HCT116 (cell line): ENCODE data around the gene IQGAP3. TPM values are rescaled to one million over a fixed set of nuclear protein-coding genes. Genes with fewer than 3 reads are reported as not detected.
A peak's percentile ranks its signal among the peaks of the same experiment; 100 is the strongest.

Experiments used
- ATAC-seq: fragments of 200-7000 bp; cut with Tn5 transposase; 2 replicates; pipeline ENCODE4 v1.9.1; 2020; ENCODE audit warnings: mild to moderate bottlenecking, moderate library complexity
- BruUV-seq: library from RNA; stranded (reverse); fragments of 400-500 nt; replicated peaks from 2 replicates; lab custom pipeline; 2021; lab: Mats Ljungman, UMichigan
- CTCF ChIA-PET: fragments of 300-600 bp; sonication (Branson Sonifier 250); formaldehyde crosslinking; loops from one replicate; lab custom pipeline; 2021; ENCODE audit warnings: antibody characterized with exemption; lab: Charles Lee
- POLR2A ChIA-PET: fragments of 300-600, 350-600 bp; sonication (Branson Sonifier 250); formaldehyde crosslinking; loops from one replicate; lab custom pipeline; 2021; ENCODE audit warnings: antibody characterized with exemption; lab: Charles Lee
- RAD21 ChIA-PET, 2 experiments: fragments of 300-600 bp; sonication (Branson Sonifier 250); formaldehyde crosslinking; loops; one replicate each; lab custom pipeline; 2023; ENCODE audit warnings: low total read pairs in 2 of 2; ENCODE audit not compliant: uncharacterized antibody in 2 of 2, unreplicated experiment in 2 of 2, low non-redundant PET in 1 of 2; lab: Charles Lee
- DNase-seq: peaks from one replicate; pipeline ENCODE4 v3.0.0-alpha.2; 2010; ENCODE audit warnings: low read depth, low spot score
- H2AFZ ChIP-seq: fragments of 200-600 bp; shearing (Covaris generic), sonication (generic); 2 replicates; pipeline ENCODE4 v1.6.1; 2017; ENCODE audit warnings: low read depth, mixed run types, mixed read lengths, antibody characterized with exemption, low read length; ENCODE audit not compliant: poor library complexity, severe bottlenecking
- H3K27ac ChIP-seq: 2 replicates; pipeline ENCODE4 v1.5.1; 2012; ENCODE audit warnings: low read depth, low read length
- H3K27me3 ChIP-seq: fragments of 200-600 bp; sonication (generic); 2 replicates; pipeline ENCODE4 v1.6.1; 2016; ENCODE audit warnings: mixed run types, low read length, mixed read lengths; ENCODE audit not compliant: insufficient read depth
- H3K36me3 ChIP-seq, 2 experiments: fragments of 200-500 bp in 1 of 2; fragments of 200-600 bp in 1 of 2; sonication (Bioruptor generic) in 1 of 2; sonication (generic) in 1 of 2; 2 replicates each; pipeline versions ENCODE4 v1.5.1 to v1.6.1; 2014 to 2016; ENCODE audit warnings: low read length in 2 of 2, inconsistent platforms in 1 of 2, mixed read lengths in 1 of 2, mixed run types in 1 of 2; ENCODE audit not compliant: insufficient read depth in 2 of 2, control insufficient read depth in 1 of 2
- H3K4me1 ChIP-seq, 2 experiments: fragments of 200-600 bp in 1 of 2; sonication (generic) in 1 of 2; 2 replicates each; pipeline versions ENCODE4 v1.5.1 to v1.6.1; 2012 to 2017; ENCODE audit warnings: low read length in 2 of 2, inconsistent platforms in 1 of 2, mild to moderate bottlenecking in 1 of 2, mixed read lengths in 1 of 2, mixed run types in 1 of 2, moderate library complexity in 1 of 2; ENCODE audit not compliant: insufficient read depth in 2 of 2, control insufficient read depth in 1 of 2
- H3K4me2 ChIP-seq: fragments of 200-600 bp; sonication (generic); 2 replicates; pipeline ENCODE4 v1.6.1; 2017; ENCODE audit warnings: mixed run types, low read length, mixed read lengths
- H3K4me3 ChIP-seq, 2 experiments: fragments of 200-600 bp in 1 of 2; sonication (generic) in 1 of 2; replicated peaks in 1 of 2; 2 replicates each; pipeline ENCODE4 v1.5.1; 2011 to 2016; ENCODE audit warnings: low read length in 2 of 2, control low read depth in 1 of 2, low read depth in 1 of 2, mild to moderate bottlenecking in 1 of 2, mixed read lengths in 1 of 2, mixed run types in 1 of 2
- H3K79me2 ChIP-seq: fragments of 200-600 bp; sonication (generic); 2 replicates; pipeline ENCODE4 v1.6.1; 2017; ENCODE audit warnings: mild to moderate bottlenecking, mixed run types, low read length, moderate library complexity, mixed read lengths; ENCODE audit not compliant: insufficient read depth
- H3K9ac ChIP-seq: fragments of 200-600 bp; sonication (generic); 2 replicates; pipeline ENCODE4 v1.6.1; 2016; ENCODE audit warnings: low read length, mixed read lengths
- H3K9me2 ChIP-seq: fragments of 200-600 bp; sonication (generic), shearing (Covaris generic); 2 replicates; pipeline ENCODE4 v1.6.1; 2017; ENCODE audit warnings: mixed run types, mild to moderate bottlenecking, moderate library complexity; ENCODE audit not compliant: insufficient read depth
- H3K9me3 ChIP-seq, 2 experiments: fragments of 200-500 bp in 1 of 2; fragments of 200-600 bp in 1 of 2; sonication (Bioruptor generic) in 1 of 2; sonication (generic) in 1 of 2; 2 replicates each; pipeline ENCODE4 v1.6.1; 2014 to 2017; ENCODE audit warnings: low read length in 2 of 2, mixed read lengths in 2 of 2, inconsistent platforms in 1 of 2, low read depth in 1 of 2, mild to moderate bottlenecking in 1 of 2, mixed run types in 1 of 2, moderate library complexity in 1 of 2; ENCODE audit not compliant: control insufficient read depth in 1 of 2, insufficient read depth in 1 of 2
- H4K20me1 ChIP-seq: fragments of 200-600 bp; sonication (generic), shearing (Covaris generic); 2 replicates; pipeline ENCODE4 v1.6.1; 2017; ENCODE audit warnings: mixed run types, mild to moderate bottlenecking, moderate library complexity; ENCODE audit not compliant: insufficient read depth
- POLR2AphosphoS5 ChIP-seq: IDR thresholded peaks from 2 replicates; pipeline ENCODE4 v1.6.1; 2011; ENCODE audit warnings: mild to moderate bottlenecking, low read depth, low read length, moderate library complexity
- RAD21 ChIP-seq: IDR thresholded peaks from 2 replicates; pipeline ENCODE4 v1.6.1; 2012; ENCODE audit warnings: low read depth, mild to moderate bottlenecking
- YY1 ChIP-seq: IDR thresholded peaks from 2 replicates; pipeline ENCODE4 v1.6.1; 2011; ENCODE audit warnings: low read length, low read depth, moderate library complexity, mild to moderate bottlenecking; ENCODE audit not compliant: insufficient replicate concordance; ENCODE audit errors: extremely low read depth
- intact Hi-C: fragments of 100-400 bp; cut with micrococcal nuclease; formaldehyde crosslinking; loops from 2 replicates; pipeline ENCODE4 v1.10.0; 2022
- total RNA-seq: library from RNA; stranded (reverse); gene quantifications from one replicate; pipeline ENCODE4 v1.2.1, GENCODE V29; 2021; ENCODE audit not compliant: unreplicated experiment
- TF ChIP-seq, protein P1 (sequence below), 3 experiments: fragments of 200-600 bp in 1 of 3; sonication (generic) in 1 of 3; IDR thresholded peaks in 2 of 3; conservative IDR thresholded peaks in 1 of 3; 2 replicates each; pipeline ENCODE4 v1.5.1; 2012 to 2017; ENCODE audit warnings: low read depth in 2 of 3, low read length in 2 of 3, antibody characterized with exemption in 1 of 3, borderline replicate concordance in 1 of 3, control low read depth in 1 of 3, mild to moderate bottlenecking in 1 of 3, mixed read lengths in 1 of 3, mixed run types in 1 of 3, moderate library complexity in 1 of 3; ENCODE audit not compliant: insufficient read depth in 1 of 3

The IQGAP3 gene
- total RNA-seq, 1 experiment from 2014 or later, result 38.8 TPM

GRCh38 chr1:156480016-156480370 lies 92.4 kb downstream of the IQGAP3 start:
- intact Hi-C loops, result no loop called here
- POLR2A ChIA-PET, result no interaction called here
- no peak overlapping the region for H3K4me2 ChIP-seq

More at GRCh38 chr1:156480016-156480370, 92.4 kb downstream of the IQGAP3 start:
- TF ChIP-seq YY1 (no peak), POLR2AphosphoS5 (no peak), RAD21 (0 out of 2 replicates have a peak, but pooled peaks have one; percentile 9)
- TF ChIP-seq, protein P1, sequence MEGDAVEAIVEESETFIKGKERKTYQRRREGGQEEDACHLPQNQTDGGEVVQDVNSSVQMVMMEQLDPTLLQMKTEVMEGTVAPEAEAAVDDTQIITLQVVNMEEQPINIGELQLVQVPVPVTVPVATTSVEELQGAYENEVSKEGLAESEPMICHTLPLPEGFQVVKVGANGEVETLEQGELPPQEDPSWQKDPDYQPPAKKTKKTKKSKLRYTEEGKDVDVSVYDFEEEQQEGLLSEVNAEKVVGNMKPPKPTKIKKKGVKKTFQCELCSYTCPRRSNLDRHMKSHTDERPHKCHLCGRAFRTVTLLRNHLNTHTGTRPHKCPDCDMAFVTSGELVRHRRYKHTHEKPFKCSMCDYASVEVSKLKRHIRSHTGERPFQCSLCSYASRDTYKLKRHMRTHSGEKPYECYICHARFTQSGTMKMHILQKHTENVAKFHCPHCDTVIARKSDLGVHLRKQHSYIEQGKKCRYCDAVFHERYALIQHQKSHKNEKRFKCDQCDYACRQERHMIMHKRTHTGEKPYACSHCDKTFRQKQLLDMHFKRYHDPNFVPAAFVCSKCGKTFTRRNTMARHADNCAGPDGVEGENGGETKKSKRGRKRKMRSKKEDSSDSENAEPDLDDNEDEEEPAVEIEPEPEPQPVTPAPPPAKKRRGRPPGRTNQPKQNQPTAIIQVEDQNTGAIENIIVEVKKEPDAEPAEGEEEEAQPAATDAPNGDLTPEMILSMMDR (IDR thresholded peaks at IDR 0.05 in 2 of 3, conservative IDR thresholded peaks at IDR 0.05 in 1 of 3; ENCODE audit: borderline replicate concordance in 1 of 3, insufficient read depth in 1 of 3, low read depth in 2 of 3, low read length in 2 of 3), result peak in 1 of 3 experiments; percentile 21; a peak in 1 of 6 replicates
- peaks cover 38 to 63% of the 10 kb centered on the region in 2 experiments for H3K36me3 ChIP-seq
- no peaks in the 10 kb centered on the region for H3K27me3 ChIP-seq
- no TSS peak for BruUV-seq
- peaks cover 0 to 11% of the 10 kb centered on the region in 2 experiments; a peak in 2 of 4 replicates for H3K4me1 ChIP-seq
- H3K9me3 ChIP-seq, result no peaks in the 10 kb centered on the region
- ChIA-PET CTCF (interaction anchor here (0.6 to 1.4 kb wide), 13 partner anchors 8 to 128 kb away, joined by 3 to 11 read pairs (median 4); partner anchors contain the start of gene MEF2D), RAD21 (interaction anchor here (0.5 to 1.0 kb wide), 3 partner anchors 13 to 21 kb away, joined by 3 to 4 read pairs (median 3); partner anchors contain the start of gene MEF2D (in 2 of the 2))
- 0 out of 2 replicates have a peak, but pooled peaks cover 2% of the 10 kb centered on the region for H4K20me1 ChIP-seq
- H3K27ac ChIP-seq, result no peak overlapping the region
- no peaks in the 10 kb centered on the region for H3K9me2 ChIP-seq
- no peak overlapping the region for H3K4me3 ChIP-seq
- H3K79me2 ChIP-seq, result peaks cover 13% of the 10 kb centered on the region; the same call in 1 of the 2 replicates
- no peak overlapping the region for H3K9ac ChIP-seq
- ATAC-seq, result no peak
- no peak overlapping the region for H2AFZ ChIP-seq
- DNase-seq, result no peak
